Measurements from ENCODE around the gene PRR14. TPM values are rescaled to one million over a fixed set of nuclear protein-coding genes. Genes with fewer than 3 reads are reported as not detected.

Gene PRR14
- total and polyA plus RNA-seq, 4 donors, result 6.3 to 65.1 (median 40.0) TPM

DNA sequence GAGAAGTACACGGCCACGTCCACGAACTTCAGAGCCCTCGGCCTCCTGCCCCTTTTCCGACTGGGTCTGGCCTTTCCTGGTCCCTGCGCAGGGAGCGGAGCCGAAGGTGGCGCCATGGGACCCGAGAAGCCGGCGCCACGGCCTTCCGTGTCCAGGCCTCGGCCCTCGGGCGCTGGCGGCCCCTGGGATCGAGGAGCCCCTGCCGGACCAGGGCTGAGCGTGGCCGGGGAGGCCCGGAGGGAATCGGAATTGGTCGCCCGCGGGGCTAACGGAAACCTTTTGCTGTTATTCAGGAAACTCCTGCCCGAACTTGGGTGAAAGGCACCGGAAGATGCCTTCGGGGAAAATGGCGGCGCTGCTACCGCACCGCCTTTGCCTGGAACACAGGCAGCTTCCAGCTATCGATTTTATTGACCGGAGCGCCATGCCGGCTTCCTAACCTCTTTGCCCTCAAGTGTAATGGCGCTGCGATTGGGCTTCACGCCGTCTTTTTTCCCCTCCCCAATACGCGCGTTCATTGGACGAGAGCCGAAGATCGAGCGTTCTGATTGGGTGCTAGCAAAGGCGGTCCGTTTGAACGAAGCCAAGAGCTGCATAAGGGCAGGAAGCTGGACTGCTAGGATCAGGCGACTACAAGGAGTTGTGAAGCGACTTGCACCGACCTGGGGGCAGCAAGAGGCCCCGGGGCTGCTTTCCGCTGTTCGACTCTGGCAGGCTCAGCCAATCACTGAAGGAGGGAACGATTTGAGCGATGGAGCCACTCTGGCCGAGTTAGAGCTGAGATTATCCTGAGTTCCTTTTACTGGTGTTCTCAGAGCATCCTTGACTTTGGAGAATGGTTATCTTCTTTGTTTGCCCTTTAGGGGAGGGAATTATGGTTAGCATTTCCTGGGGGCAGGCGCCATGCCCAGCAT, 40.6 kb upstream of the PRR14 start, which contains the start of gene ZNF689:
Gene ZNF689, minus strand, starts transcription at position 464 of the 914 bp plus-strand sequence. Its CDS starts 348 bp downstream, at position 116.
- under 1% methylated on average over 61 of the region's 63 CpGs for WGBS (ENCODE audit: insufficient coverage)
- H3K4me1 ChIP-seq (ENCODE audit: control insufficient read depth, insufficient read depth, low read length), result peaks cover 18% of the 10 kb centered on the region
- peak within 1 kb of the TSS; percentile 78 for H3K4me3 ChIP-seq (ENCODE audit: low read depth, low read length)
- no peaks in the 10 kb centered on the region for H3K27me3 ChIP-seq (ENCODE audit: control insufficient read depth, insufficient read depth, low read length)
- DNase-seq (ENCODE audit: low read depth in 4 of 6, low spot score in 6 of 6), result peak; percentile 99 to 100 (median 99)
- H3K27ac ChIP-seq (ENCODE audit: low read depth, low read length), result peak within 1 kb of the TSS; percentile 90
- peaks cover 26% of the 10 kb centered on the region for H3K36me3 ChIP-seq (ENCODE audit: control insufficient read depth, insufficient read depth, low read length)
- H3K9me3 ChIP-seq (ENCODE audit: control insufficient read depth, insufficient read depth, low read length), result no peaks in the 10 kb centered on the region

DNA sequence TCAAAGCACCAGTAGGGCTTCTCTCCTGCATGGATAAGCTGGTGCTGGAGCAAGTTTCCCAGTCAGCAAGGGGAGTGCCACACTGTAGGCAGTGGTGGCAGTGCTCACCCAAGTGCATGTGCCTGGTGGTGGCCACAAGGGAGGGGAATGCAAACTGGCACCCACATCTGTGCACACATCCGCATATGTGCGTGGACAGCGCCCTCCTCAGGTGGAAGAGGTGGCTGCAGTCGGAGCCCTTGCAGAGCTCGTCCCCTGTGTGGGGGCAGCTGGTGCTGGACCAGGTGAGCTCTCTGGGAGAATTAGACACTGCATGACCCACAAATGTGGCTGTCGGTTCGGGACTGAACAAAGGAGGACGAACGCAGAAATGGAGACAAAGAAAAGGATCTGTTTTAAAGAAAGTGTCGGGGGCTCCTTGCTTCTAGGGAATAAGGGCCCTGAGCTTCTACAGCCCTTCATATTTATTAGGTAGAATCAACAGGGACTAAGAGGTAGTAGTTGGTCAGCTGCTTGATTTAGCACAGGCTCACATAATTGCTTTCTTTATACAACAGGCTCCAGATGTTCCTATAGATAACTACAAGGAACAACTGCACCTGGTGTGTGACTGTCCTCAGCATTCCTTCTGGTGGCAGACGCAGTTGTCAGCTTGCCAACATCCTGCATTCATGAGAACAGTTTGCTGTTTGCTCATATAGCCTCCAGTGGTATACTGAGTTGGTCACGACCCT, 35.2 kb upstream of the PRR14 start:
- Histone ChIP-seq H3K4me3 (ENCODE audit: low read depth, low read length) (no peak overlapping the region), H3K27me3 (ENCODE audit: control insufficient read depth, insufficient read depth, low read length) (no peaks in the 10 kb centered on the region), H3K36me3 (ENCODE audit: control insufficient read depth, insufficient read depth, low read length) (no peaks in the 10 kb centered on the region), H3K27ac (ENCODE audit: low read depth, low read length) (no peak overlapping the region), H3K9me3 (ENCODE audit: control insufficient read depth, insufficient read depth, low read length) (no peaks in the 10 kb centered on the region), H3K4me1 (ENCODE audit: control insufficient read depth, insufficient read depth, low read length) (peaks cover 11% of the 10 kb centered on the region)
- WGBS (ENCODE audit: insufficient coverage), result 24% methylated on average over 8 of the region's 12 CpGs
- peak in 2 of 6 donors; percentile 28 to 58 for DNase-seq (ENCODE audit: low read depth in 4 of 6, low spot score in 6 of 6)

DNA sequence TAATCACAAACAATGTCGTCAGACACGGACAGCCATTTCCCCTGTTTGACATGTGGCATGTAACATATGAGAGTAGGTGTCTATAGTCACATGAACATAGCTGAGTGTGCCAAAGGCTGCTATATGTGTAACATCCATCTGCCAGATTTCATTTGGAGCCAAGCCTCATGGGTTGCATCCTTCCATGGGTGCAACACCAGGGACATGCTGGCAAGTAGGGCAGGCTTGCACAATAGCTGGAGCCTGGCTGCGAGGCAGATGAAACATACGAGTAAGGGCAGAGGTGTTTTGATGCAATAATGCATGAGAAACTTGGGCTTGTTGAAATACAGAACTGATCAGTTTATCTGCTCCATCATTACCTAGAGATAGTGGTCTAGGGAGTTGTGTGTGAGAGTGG, 31.6 kb upstream of the PRR14 start:
- Histone ChIP-seq H3K27me3 (ENCODE audit: control insufficient read depth, insufficient read depth, low read length) (no peaks in the 10 kb centered on the region), H3K36me3 (ENCODE audit: control insufficient read depth, insufficient read depth, low read length) (no peaks in the 10 kb centered on the region), H3K4me1 (ENCODE audit: control insufficient read depth, insufficient read depth, low read length) (peaks cover 6% of the 10 kb centered on the region), H3K27ac (ENCODE audit: low read depth, low read length) (no peak overlapping the region), H3K4me3 (ENCODE audit: low read depth, low read length) (no peak overlapping the region), H3K9me3 (ENCODE audit: control insufficient read depth, insufficient read depth, low read length) (no peaks in the 10 kb centered on the region)
- 61% methylated on average over 3 of the region's 4 CpGs for WGBS (ENCODE audit: insufficient coverage)
- DNase-seq (ENCODE audit: low read depth in 4 of 6, low spot score in 6 of 6), result peak in 1 of 6 donors; percentile 84

GRCh38 chr16:30619638-30620037, 31.1 kb upstream of the PRR14 start:
- H3K4me3 ChIP-seq (ENCODE audit: low read depth, low read length), result no peak overlapping the region
- no peaks in the 10 kb centered on the region for H3K36me3 ChIP-seq (ENCODE audit: control insufficient read depth, insufficient read depth, low read length)
- peaks cover 6% of the 10 kb centered on the region for H3K4me1 ChIP-seq (ENCODE audit: control insufficient read depth, insufficient read depth, low read length)
- H3K27me3 ChIP-seq (ENCODE audit: control insufficient read depth, insufficient read depth, low read length), result no peaks in the 10 kb centered on the region
- H3K27ac ChIP-seq (ENCODE audit: low read depth, low read length), result no peak overlapping the region
- WGBS (ENCODE audit: insufficient coverage), result 56% methylated on average over 3 of the region's 5 CpGs
- H3K9me3 ChIP-seq (ENCODE audit: control insufficient read depth, insufficient read depth, low read length), result no peaks in the 10 kb centered on the region
- peak in 1 of 6 donors; percentile 11 for DNase-seq (ENCODE audit: low read depth in 4 of 6, low spot score in 6 of 6)

- Histone ChIP-seq H3K27me3 (ENCODE audit: control insufficient read depth, insufficient read depth, low read length) (no peaks in the 10 kb centered on the region), H3K27ac (ENCODE audit: low read depth, low read length) (no peak overlapping the region), H3K4me3 (ENCODE audit: low read depth, low read length) (no peak overlapping the region), H3K4me1 (ENCODE audit: control insufficient read depth, insufficient read depth, low read length) (peaks cover 4% of the 10 kb centered on the region), H3K9me3 (ENCODE audit: control insufficient read depth, insufficient read depth, low read length) (no peaks in the 10 kb centered on the region), H3K36me3 (ENCODE audit: control insufficient read depth, insufficient read depth, low read length) (no peaks in the 10 kb centered on the region)
- WGBS (ENCODE audit: insufficient coverage), result 38% methylated on average over 2 of the region's 3 CpGs
- DNase-seq (ENCODE audit: low read depth in 4 of 6, low spot score in 6 of 6), result no peak
These were observed 30.6 kb upstream of the PRR14 start for GRCh38 chr16:30620169-30620568.

DNA sequence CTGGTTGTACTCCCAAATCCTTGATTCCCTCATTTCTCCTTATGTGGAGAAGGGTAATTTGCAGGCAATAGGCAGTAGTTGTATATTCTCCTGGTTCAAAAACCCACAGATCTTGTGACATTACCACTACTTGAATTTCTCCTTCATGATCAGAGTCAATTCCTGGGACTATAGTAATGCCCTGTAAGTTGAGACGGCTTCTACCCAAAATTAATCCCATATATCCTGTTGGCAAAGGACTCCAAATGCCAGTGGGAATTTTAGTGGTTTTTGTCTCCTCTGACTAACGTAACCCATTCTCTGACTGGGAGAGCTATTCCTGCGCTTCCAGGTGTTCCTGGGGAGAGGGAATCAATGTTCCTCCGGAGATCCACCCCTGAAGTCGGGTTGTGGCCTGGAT, 29.0 kb upstream of the PRR14 start:
- WGBS (ENCODE audit: insufficient coverage), result 25% methylated on average over 2 of the region's 5 CpGs
- H3K27ac ChIP-seq (ENCODE audit: low read depth, low read length), result no peak overlapping the region
- no peak overlapping the region for H3K4me3 ChIP-seq (ENCODE audit: low read depth, low read length)
- no peak for DNase-seq (ENCODE audit: low read depth in 4 of 6, low spot score in 6 of 6)
- no peaks in the 10 kb centered on the region for H3K36me3 ChIP-seq (ENCODE audit: control insufficient read depth, insufficient read depth, low read length)
- H3K4me1 ChIP-seq (ENCODE audit: control insufficient read depth, insufficient read depth, low read length), result no peaks in the 10 kb centered on the region
- no peaks in the 10 kb centered on the region for H3K27me3 ChIP-seq (ENCODE audit: control insufficient read depth, insufficient read depth, low read length)
- no peaks in the 10 kb centered on the region for H3K9me3 ChIP-seq (ENCODE audit: control insufficient read depth, insufficient read depth, low read length)

- 70% methylated on average over 8 of the region's 10 CpGs for WGBS (ENCODE audit: insufficient coverage)
- Histone ChIP-seq H3K27ac (ENCODE audit: low read depth, low read length) (no peak overlapping the region), H3K9me3 (ENCODE audit: control insufficient read depth, insufficient read depth, low read length) (no peaks in the 10 kb centered on the region), H3K27me3 (ENCODE audit: control insufficient read depth, insufficient read depth, low read length) (no peaks in the 10 kb centered on the region), H3K36me3 (ENCODE audit: control insufficient read depth, insufficient read depth, low read length) (no peaks in the 10 kb centered on the region), H3K4me1 (ENCODE audit: control insufficient read depth, insufficient read depth, low read length) (no peaks in the 10 kb centered on the region), H3K4me3 (ENCODE audit: low read depth, low read length) (no peak overlapping the region)
- no peak for DNase-seq (ENCODE audit: low read depth in 4 of 6, low spot score in 6 of 6)
These were observed 28.2 kb upstream of the PRR14 start for GRCh38 chr16:30622455-30623032.

DNA sequence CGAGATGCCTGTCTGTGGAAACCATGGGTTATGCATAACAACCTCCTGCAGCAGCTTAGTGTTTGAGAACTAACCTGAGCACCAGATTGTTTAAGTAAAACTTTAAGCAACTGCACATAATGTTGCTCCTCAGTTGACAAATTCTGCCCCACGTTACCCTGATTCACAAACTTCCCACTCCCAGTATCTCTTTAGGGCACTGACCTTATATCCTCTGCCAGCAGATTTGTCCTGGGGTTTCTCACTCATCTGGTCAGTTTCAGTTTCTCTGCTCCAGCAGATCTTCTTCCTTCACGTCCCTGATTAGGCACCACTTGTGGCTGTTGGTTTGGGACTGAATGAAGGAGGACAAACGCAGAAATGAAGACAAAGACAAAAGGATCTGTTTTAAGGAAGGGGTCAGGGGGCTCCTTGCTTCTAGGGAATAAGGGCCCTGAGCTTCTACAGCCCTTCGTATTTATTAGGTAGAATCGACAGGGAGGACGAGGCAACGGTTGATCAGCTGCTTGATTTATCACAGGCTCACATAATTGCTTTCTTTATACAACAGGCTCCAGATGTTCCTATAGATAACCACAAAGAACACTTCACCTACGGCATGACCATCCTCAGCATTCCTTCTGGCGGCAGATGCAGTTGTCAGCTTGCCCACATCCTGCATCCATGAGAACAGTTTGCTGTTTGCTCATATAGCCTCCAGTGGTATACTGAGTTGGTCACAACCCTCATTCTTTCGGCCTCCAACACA, 27.1 kb upstream of the PRR14 start:
- no peak for DNase-seq (ENCODE audit: low read depth in 4 of 6, low spot score in 6 of 6)
- WGBS (ENCODE audit: insufficient coverage), result 82% methylated on average over 6 of the region's 11 CpGs
- H3K4me3 ChIP-seq (ENCODE audit: low read depth, low read length), result no peak overlapping the region
- H3K27ac ChIP-seq (ENCODE audit: low read depth, low read length), result no peak overlapping the region
- no peaks in the 10 kb centered on the region for H3K27me3 ChIP-seq (ENCODE audit: control insufficient read depth, insufficient read depth, low read length)
- no peaks in the 10 kb centered on the region for H3K36me3 ChIP-seq (ENCODE audit: control insufficient read depth, insufficient read depth, low read length)
- no peaks in the 10 kb centered on the region for H3K9me3 ChIP-seq (ENCODE audit: control insufficient read depth, insufficient read depth, low read length)
- H3K4me1 ChIP-seq (ENCODE audit: control insufficient read depth, insufficient read depth, low read length), result peaks cover 4% of the 10 kb centered on the region

DNA sequence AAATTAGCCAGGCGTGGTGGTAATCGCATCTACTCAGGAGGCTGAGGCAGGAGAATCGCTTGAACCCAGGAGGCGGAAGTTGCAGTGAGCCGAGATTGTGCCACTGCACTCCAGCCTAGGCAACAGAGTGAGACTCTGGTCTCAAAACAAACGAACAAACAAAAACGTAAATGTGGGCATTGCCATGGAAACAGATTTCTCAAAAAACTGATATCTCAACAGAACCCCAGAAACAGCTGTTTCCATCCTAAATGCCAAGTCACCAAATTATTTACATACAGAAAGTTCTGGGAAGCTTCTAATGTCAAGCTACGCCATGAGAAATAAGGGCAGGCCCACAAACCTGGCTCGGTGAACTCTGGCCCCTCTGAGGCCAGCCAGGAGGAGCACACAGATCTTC, 24.5 kb upstream of the PRR14 start:
- Histone ChIP-seq H3K27me3 (ENCODE audit: control insufficient read depth, insufficient read depth, low read length) (no peaks in the 10 kb centered on the region), H3K36me3 (ENCODE audit: control insufficient read depth, insufficient read depth, low read length) (no peaks in the 10 kb centered on the region), H3K4me1 (ENCODE audit: control insufficient read depth, insufficient read depth, low read length) (peaks cover 6% of the 10 kb centered on the region), H3K27ac (ENCODE audit: low read depth, low read length) (no peak overlapping the region), H3K9me3 (ENCODE audit: control insufficient read depth, insufficient read depth, low read length) (no peaks in the 10 kb centered on the region), H3K4me3 (ENCODE audit: low read depth, low read length) (no peak overlapping the region)
- WGBS (ENCODE audit: insufficient coverage), result 87% methylated on average over 9 of the region's 9 CpGs
- DNase-seq (ENCODE audit: low read depth in 4 of 6, low spot score in 6 of 6), result no peak

Measured in spinal cord (tissue), 10 donors.